ENCODE results near the gene SFT2D3.

DNA sequence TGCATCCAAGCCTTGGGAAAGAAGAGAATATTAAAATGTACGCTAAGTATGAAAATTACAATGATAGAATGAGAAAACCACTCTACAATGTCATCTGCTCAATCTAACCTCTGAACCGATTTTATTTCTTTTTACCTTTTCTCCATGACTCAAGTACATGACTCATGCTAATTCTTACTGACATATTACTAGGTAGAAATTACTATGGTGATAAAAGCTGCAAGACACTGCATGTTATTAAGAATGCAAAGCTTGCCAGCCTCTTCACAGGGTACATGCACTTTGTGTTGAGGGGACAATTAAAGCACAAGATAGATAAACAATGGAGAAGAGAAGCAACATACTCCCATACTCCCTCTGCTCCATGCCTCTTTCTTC is 20.7 kb downstream of the SFT2D3 start:
- TF ChIP-seq, protein P1, sequence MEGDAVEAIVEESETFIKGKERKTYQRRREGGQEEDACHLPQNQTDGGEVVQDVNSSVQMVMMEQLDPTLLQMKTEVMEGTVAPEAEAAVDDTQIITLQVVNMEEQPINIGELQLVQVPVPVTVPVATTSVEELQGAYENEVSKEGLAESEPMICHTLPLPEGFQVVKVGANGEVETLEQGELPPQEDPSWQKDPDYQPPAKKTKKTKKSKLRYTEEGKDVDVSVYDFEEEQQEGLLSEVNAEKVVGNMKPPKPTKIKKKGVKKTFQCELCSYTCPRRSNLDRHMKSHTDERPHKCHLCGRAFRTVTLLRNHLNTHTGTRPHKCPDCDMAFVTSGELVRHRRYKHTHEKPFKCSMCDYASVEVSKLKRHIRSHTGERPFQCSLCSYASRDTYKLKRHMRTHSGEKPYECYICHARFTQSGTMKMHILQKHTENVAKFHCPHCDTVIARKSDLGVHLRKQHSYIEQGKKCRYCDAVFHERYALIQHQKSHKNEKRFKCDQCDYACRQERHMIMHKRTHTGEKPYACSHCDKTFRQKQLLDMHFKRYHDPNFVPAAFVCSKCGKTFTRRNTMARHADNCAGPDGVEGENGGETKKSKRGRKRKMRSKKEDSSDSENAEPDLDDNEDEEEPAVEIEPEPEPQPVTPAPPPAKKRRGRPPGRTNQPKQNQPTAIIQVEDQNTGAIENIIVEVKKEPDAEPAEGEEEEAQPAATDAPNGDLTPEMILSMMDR (IDR thresholded peaks at IDR 0.05; ENCODE audit: poor library complexity, severe bottlenecking), result no peak
- TF ChIP-seq POLR2AphosphoS5 (IDR thresholded peaks at IDR 0.05) (no peak), MXI1 (conservative IDR thresholded peaks at IDR 0.05; ENCODE audit: poor library complexity, severe bottlenecking) (no peak), EZH2 (IDR thresholded peaks at IDR 0.05; ENCODE audit: borderline replicate concordance, insufficient read depth, low read length, poor library complexity, severe bottlenecking) (no peak), RAD21 (conservative IDR thresholded peaks at IDR 0.05) (no peak), SMC3 (conservative IDR thresholded peaks at IDR 0.05; ENCODE audit: poor library complexity) (no peak), EP300 (conservative IDR thresholded peaks at IDR 0.05; ENCODE audit: poor library complexity, severe bottlenecking) (no peak)
- TF ChIP-seq, protein P2, sequence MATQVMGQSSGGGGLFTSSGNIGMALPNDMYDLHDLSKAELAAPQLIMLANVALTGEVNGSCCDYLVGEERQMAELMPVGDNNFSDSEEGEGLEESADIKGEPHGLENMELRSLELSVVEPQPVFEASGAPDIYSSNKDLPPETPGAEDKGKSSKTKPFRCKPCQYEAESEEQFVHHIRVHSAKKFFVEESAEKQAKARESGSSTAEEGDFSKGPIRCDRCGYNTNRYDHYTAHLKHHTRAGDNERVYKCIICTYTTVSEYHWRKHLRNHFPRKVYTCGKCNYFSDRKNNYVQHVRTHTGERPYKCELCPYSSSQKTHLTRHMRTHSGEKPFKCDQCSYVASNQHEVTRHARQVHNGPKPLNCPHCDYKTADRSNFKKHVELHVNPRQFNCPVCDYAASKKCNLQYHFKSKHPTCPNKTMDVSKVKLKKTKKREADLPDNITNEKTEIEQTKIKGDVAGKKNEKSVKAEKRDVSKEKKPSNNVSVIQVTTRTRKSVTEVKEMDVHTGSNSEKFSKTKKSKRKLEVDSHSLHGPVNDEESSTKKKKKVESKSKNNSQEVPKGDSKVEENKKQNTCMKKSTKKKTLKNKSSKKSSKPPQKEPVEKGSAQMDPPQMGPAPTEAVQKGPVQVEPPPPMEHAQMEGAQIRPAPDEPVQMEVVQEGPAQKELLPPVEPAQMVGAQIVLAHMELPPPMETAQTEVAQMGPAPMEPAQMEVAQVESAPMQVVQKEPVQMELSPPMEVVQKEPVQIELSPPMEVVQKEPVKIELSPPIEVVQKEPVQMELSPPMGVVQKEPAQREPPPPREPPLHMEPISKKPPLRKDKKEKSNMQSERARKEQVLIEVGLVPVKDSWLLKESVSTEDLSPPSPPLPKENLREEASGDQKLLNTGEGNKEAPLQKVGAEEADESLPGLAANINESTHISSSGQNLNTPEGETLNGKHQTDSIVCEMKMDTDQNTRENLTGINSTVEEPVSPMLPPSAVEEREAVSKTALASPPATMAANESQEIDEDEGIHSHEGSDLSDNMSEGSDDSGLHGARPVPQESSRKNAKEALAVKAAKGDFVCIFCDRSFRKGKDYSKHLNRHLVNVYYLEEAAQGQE (IDR thresholded peaks at IDR 0.05; ENCODE audit: borderline replicate concordance), result no peak
